GM21526 (cell line): ENCODE data around the gene MAEA.
A peak's percentile ranks its signal among the peaks of the same experiment; 100 is the strongest.

ENCODE experiments used
- ATAC-seq: cut with Tn5 transposase; IDR thresholded peaks from one replicate; pipeline ENCODE4 v1.9.1; 2021; ENCODE audit warnings: moderate library complexity; ENCODE audit not compliant: unreplicated experiment, low FRiP score

MAEA gene

DNA sequence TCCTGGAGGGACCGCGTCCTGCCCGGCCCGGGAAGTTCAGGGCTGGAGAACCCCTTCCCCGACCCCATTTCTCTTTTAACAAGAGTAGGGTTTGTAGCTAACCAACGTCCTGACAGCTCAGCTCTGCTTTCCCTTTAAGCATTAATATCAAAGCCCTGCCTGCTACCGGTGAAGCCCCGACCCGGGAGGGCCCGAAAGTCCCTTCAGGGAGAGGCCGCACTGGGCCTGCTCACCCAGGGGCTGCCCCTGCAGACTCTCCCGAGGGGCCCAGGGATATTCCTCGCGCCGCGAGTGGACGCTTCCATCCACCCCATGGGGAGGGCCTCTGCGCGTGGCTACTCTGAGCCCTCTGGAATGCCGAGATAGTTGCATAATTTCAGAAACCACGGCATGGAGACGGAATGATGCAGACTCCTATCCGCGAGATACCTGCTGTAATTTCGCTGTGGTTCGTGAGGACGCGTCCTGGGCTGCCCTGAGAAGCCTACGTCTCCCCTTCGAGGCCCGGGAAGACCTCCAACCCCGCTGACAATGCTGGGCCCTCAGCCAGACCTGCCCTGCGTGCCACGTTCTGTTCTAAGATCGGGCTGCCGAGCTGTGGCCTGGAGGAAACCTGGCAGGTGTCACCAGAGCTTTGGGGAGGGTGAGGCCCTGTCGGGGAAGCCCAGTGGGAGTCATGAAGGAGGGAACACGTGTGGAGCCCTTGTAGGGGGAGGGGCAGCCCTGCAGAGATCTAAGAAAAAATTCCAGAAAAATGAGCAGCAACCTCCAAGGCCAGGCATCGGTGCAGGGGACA lies 39.8 kb upstream of the MAEA start:
- peak; percentile 1 for ATAC-seq

DNA sequence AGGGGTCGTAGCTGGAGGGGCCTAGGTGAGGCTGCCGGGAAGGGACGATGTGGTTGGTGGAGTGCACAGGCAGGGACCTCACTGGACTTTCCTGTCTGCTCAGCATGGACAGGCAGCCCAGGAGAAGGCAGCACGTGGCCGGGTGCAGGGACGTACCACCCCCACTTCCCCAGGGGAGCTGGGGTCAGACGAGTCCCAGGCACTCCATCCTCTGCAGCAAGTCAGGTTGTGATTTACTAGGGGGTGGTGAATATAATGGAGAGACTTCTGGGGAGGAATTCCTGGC lies 39.2 kb upstream of the MAEA start:
- no peak for ATAC-seq

DNA sequence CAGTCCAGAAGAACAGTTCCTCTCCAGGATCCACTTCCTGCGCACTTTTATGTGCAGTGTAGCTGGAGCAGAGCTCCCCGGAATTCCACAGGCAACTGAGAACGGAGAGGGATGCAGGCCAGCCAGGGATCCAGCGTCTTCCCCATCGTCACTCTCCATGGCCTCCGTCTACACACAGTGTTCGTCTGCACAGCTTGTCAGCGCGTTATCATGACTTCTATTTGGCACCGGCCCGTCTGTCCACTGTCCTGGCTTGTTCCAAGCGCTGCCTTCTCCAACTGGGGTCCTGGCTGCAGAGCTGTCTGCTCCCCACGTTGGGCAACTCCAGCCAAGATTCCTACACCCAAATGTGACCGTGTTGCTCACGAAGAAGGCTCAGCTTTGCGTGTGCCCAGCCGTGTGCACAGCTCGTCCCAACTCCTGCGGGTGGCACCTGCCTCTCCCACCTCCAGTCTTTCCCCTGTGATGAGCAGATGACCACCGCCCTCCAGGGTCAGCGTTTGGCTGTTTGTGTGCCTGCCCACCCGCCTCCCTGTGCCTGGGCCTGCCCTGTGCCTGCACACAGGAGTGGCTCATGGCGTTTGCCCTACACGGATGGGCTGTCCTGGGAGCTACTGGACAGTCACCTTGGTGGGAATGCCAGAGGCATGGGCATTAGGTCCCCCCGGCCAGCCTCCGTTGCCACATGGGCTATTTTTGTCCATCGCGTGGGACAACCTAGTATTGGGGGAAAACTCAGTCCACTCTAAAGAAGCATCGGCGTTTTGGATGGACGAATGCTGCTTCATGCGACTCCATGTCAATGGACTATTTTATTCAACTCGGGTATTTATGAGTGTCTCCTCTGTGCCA lies 38.5 kb upstream of the MAEA start:
- ATAC-seq = no peak

DNA sequence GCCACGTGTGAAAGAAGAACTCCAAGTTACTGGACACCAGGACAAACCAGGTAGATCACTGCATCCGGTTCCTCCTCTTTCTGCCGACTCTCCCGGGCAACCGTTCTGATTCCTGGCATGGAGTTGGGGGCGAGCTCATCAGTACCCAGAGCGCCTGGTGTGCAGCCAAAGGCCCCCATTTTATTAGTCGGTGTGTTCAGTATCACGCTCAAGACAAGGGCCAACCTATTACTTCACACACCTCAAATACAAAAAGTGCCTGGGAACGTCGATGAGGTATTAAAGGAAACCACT lies 38.0 kb upstream of the MAEA start:
- no peak for ATAC-seq

DNA sequence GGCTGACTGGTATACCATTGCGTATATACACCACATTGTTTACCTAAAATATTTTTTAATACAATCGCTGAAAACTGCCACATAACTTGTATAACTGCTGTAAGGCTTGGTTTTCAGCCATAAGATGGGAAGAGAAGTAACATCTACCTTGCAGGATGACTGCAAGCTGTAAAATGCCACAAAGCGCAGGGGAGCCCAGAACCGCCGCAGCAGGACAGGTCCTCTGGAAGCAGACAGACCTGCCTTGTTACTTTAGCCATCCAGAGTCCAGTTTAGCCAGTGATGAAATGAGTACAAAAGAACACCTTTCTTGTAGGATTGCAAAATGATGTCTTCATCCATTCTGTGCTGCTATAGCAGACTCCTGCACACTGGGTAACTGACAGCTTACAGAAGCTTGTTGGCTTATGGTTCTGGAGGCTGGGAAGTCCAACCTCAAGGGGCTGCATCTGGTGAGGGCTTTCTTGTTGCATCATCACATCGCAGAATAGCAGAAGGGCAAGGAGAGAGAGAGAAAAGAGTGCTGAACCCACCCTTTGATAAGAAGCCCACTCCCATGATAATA lies 36.7 kb upstream of the MAEA start:
- no peak for ATAC-seq

DNA sequence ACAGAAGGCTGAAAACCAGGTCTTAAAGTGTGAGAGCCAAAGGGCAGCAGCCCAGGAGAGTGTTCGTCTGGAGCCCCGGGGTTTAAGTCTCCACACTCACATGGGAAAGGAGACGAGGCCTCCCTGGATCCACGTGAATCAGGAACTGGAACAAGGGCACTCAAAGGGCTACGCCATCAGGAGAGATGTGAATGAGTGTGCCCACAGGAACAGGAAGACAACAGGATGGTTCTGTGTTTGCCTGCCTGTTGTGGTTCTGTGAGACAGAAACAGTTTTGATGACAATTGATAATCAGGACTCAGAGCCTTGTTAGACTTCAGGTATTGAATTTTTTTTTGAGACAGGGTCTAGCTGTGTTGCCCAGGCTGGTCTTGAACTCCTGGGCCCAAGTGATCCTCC lies 35.9 kb upstream of the MAEA start:
- no peak for ATAC-seq

DNA sequence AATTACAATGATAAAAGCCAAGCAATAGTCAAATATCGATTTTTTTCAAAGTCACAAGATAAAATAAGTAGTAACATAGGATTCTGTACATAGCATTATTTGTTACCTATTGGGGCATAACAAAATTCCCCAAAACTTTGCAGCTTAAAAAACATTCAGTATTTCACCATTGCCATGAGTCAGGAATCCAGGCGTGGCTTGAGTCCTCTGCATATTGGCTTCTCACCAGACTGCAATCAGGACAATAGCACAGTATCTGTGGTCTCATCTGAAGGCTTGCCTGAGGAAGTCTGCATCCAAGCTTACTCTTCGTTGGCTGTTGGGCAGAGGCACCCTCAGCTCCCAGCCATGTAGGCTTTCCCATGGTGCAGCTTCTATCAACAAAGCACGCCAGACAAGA lies 34.5 kb upstream of the MAEA start:
- ATAC-seq = no peak

DNA sequence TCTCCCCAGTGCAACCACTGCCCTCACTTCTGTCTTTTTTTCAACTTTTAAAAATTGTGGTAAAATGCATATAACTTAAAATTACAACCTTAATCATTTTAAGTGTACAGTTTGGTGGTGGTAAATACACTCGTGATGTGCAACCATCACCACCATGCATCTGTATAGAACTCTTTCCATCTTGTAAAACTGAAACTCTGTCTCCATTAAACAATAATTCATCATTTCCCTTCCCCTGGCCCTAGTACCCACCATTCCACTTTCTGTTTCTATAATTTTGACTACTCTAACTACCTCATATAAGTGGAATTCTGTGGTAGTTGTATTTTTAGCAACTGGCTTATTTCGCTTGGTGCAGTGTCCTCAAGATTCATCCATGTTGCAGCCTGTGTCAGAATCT lies 34.0 kb upstream of the MAEA start:
- ATAC-seq = no peak

DNA sequence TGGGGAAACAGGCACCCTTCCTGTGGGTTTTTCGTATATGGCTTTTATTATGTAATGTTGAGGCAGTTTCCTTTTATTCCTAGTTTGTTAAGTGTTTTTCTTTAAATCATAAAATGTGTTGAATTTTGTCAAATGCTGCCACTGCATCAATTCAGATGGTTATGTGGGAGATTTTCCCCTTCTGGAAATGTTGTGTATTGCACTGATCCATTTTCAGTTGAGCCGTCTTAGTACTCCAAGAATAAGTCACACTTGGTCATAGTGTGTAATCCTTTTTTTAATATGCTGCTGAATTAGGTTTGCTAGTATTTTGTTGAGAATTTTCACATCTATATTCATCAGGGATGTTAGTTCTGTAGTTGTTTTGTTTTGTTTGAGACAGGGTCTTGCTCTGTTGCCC lies 31.2 kb upstream of the MAEA start:
- no peak for ATAC-seq

DNA sequence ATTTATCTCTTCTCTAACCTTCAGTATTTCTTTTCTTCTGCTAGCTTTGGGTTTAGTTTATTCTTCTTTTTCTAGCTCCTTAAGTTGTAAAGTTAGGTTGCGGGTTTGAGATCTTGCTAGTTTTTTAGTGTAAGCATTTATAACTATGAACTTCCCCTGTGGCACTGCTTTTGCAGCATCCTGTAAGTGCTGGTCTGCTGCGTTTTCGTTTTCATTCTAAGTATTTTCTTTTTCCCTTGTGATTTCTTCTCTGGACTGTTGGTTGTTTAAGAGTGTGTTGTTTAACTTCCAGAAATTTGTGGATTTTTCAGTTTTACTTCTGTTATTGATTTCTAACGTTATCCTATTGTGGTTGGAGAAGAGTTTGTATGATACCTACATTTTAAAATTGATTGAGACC lies 29.7 kb upstream of the MAEA start:
- ATAC-seq = no peak

DNA sequence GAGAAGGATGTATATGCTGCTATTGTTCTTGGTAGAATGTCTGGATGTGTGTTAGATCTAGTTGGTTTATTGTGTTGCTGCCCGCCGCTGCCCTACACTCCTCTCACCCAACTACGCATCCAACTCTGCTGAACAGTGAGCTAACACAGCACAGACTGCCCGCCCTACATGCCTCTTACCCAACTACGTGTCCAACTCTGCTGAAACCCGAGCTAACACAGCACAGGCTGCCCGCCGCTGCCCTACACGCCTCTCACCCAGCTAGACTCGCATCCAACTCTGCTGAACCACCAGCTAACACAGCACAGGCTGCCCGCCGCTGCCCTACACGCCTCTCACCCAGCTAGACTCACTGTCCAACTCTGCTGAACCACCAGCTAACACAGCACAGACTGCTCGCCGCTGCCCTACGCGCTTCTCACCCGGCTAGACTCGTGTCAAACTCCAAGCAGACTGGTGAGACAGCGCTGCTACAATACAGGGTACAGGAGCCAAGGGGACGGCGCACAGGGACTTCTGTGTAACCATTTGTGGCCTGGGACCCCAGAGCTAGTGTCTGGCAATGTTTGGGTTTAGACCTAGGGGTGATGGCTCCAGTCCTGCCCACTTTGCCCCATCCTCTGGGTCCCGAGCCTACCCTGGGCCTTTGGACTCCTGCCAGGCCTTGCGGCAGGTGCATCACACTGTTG lies 29.1 kb upstream of the MAEA start:
- ATAC-seq = no peak

DNA sequence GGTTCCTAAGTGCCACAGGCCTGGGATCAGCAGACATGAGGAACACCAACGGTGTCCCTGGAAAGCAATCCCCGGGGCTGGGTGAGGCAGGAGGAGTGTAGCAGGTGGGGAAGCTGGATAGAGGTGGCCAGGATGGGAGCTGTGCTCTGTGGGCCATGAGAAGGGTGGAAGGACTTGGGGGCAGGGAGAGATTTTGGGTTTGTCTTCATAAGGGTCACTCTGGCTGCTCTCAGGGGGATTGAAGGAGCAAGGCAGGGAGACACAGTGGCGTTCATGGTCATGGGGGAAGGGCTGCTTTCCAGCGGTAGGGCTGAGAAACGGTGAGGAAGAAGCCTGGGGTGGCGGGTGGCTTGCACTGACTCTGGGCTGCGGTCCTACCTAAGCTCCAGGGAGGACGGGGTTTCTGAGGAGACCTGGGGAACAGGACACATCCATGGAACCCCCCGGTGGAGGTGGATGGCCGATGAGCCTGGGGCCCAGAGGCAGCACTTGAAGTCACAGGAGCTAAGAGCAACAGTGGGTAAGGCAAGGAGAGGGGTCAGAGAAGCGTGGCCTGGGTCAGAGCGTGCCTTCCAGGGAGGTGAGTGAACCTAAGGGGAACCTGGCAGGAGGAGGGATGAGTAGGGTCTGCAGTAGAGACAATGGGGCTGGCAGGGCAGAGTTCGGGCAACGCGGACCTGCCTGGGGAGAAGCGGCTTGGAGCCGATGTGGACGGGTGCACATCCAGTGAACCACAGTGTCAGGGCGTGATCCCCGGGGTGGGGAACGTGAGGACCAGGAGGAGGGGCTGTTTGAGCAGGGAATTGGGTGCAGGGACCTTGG lies 28.4 kb upstream of the MAEA start:
- no peak for ATAC-seq

DNA sequence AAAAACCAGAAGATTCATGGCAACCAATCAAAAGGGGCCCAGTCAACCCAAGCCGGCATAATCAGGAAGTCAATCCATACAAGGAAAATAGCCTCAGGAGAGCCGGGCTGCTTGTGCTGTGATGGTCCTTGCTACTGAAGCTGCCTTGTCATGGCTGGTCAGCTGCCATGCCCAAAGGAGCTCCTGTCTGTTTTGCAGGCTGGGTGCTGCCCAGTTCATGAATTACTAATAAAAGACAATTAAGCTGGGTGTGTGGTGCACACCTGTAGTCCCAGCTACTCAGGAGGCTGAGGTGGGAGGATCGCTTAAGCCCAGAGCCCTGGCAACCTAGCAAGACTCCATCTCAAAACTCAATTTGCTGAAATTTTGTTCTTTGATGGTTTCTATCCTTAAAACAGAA lies 24.7 kb upstream of the MAEA start:
- no peak for ATAC-seq

DNA sequence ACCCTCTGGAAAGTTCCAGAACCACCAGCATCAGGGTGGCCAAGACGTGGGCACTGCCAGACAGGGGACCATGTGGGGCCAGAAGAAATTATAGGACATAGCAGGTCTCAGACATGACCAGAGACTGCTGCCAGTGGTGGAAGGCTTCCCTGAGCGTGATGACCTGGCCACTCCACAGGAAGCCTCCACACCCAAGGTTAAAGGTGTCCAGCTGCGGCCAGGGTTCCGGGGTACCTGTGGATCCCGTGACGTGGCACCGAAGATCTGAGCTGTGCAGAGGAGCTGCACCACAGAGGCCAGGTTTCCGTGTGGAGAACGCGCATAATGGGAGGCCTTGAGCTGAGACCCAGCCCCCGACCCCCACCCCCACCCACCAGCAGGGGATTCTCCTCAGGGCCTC lies 24.3 kb upstream of the MAEA start:
- ATAC-seq = no peak

DNA sequence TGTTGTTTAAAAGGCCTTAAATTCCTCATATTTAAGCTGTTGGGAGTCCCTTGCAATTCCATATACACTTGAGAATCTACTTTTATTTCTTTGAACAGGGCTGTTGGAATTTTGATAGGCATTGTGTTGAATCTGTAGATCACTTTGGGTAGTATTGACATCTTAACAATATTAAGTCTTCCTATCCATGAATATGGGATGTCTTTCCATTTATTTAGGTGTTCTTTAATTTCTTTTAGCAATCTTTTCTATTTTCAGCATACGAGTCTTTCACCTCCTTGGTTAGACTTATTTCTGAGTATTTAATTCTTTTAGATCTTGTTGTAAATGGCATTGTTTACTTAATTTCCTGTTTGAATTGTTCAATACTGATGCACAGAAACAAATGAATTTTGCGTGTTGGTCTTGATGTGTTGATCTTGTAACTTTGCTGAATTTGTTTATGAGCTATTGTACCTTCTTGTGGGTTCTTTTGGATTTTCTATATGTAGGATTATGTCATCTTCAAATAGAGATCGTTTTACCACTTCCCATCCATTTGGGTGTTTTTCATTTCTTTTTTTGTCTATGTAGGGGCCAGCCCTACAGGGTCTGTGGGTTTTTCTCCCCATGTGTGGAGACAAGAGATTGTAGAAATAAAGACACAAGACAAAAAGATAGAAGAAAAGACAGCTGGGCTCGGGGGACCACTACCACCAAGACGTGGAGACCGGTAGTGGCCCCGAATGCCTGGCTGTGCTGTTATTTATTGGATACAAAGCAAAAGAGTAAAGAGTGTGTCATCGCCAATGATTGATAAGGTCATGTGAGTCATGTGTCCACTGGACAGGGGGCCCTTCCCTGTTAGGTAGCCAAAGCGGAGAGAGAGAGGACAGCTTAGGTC lies 22.6 kb upstream of the MAEA start:
- ATAC-seq = no peak

DNA sequence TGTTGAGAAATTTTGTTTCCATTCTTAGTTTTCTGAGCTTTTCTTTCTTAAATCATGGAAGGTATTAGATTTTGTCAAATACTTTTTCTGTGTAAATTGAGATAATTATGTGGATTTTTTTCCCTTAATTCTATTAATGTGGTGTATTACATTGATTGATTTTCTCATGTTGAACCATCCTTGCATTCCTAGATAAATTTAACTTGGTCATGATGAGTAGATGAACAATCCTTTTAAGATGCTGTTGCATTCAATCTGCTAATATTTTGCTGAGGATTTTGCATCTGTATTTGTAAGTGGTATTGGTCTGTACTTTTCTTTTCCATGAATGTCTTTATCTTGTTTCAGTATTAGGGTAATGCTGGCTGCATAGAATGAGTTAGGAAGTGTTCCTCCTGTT lies 20.5 kb upstream of the MAEA start:
- no peak for ATAC-seq

DNA sequence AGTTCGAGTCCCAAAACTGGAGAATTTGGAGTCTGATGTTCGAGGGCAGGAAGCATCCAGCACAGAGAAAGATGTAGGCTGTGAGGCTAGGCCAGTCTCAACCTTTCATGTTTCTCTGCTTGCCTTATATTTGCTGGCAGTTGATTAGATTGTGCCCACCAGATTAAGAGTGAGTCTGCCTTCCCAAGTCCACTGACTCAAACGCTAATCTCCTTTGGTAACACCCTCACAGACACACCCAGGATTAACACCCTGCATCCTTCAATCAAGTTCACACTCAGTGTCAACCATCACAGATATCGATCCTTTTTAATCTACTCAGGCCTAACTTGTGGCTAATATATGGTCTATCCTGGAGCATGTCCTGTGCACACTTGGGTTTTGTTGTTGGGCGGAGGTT lies 18.0 kb upstream of the MAEA start:
- ATAC-seq = no peak

DNA sequence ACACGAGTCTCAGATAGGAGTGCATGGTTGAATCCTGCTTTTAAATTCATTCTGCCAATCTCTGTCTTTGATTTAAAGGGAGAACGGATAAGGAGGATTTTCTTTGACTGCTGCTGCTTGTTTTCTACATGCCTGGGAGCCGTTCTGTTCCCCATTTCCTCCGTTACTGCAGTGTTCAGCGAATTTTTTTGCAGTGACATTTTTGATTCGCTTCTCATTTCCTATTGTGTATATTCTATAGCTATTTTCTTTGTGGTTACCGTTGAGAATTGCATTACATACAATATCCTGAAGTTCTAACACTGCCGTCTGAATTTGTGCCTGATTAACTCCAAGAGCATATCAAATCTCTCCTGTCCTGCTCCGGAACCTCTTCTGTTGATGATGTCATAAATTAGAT lies 14.8 kb upstream of the MAEA start:
- no peak for ATAC-seq

DNA sequence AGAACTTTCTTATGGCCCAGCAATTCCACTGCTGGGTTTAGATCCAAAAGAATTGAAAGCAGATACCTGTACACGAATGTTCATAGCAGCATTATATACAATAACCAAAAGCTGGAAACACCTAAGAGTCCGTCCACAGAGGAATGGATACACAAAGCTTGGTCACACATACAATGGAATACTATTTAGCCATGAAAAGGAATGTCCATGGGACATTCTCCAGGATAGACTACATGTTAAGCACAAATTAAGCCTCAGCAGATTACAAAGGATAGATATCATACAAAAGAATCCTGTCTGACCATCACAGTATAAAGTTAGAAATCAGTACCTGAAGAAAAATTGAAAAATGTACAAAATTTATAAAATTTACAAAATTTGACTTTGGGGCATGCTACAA lies 12.7 kb upstream of the MAEA start:
- ATAC-seq = no peak
